ENCODE data around the gene GLS.

The GLS gene

DNA sequence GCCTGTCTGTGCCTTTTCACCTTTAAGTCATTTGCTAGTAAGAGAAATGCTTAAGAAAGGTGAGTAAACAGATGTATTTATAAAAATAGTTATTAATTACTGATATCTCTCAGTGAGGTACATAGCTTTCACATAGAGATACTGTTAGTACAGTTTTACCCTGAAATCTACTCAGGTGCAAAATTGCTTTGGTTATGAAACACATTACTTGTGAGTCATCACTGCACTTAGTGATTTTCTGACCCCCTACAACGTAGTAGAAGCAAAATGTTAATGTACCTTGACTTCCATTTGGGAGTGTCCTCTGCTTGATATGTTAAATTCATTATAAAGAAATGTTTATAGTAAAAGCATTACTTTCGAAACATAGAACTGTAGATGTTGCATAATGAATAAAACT is 6.5 kb downstream of the GLS start:
- no peak for DNase-seq

DNA sequence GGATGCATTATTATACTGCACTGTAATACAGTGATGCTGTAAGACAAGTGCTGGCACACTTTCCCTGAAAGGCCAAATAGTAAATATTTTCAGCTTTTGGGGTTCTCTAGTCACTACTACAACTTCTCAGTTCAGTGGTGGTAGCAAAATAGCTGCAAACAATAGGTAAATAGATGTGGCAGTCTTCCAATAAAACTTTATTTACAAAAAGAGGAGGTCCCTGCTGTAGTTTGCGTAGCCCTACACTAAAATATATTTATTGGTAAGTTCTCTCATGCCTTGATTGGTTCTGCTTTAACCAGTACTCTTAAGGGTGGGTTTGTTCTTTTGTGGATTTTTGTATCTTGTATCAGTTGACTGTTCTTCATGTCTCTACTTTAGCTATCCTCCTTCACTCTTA is 7.8 kb downstream of the GLS start:
- DNase-seq, result no peak

DNA sequence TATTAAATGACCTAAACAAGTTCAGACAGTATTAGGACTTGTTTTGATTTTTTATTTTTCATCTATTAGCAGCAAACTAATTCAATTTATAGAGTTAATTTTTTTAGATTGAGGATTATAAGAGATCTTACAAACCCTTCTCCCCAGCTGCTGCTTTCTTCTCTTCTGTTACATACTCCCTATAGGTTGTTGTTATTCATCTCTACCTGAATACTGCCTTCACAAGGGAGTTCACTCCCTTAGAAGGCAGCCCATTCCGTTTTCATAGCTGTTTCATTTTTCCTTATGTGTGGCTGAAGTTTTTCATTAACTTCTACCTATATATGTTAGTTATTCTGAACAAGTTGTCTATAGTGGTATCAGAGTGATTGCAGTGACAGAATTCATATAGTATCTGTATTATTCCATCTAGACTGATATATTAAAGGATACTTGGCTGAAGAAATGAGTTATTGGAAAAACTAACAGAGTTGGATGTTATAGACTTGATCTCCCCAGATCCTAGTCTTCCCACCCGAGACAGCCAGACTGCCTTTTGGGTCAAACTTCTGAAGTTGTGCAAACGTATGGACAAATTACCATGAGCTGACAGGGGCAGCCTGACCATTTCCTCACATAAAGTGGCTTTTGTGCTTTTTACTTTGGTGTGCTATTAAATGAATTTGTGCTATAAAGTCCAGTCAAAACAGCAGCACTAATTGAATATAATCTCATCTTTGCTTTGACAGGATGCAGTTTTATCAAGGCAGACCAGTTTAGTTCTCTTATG is 8.7 kb downstream of the GLS start:
- DNase-seq, result no peak

DNA sequence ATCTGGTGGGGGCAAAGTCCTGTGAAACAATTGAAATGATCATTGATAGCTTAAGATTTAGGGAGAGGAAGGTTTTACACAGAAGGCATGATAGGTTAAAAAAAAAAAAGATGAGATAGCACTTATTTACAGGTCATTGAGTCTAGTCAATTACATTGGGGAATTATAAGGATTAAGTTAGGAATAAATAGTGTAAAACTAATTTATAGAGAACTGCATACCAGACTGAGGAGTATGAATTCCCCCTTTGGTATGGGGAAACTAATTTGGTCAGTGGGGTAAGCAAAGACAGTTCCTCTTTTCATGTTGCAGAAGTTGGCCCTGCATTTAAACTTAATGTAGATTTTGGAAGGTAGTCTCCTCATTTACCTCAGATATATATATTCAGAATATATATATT is 10.8 kb downstream of the GLS start:
- DNase-seq, result no peak

DNA sequence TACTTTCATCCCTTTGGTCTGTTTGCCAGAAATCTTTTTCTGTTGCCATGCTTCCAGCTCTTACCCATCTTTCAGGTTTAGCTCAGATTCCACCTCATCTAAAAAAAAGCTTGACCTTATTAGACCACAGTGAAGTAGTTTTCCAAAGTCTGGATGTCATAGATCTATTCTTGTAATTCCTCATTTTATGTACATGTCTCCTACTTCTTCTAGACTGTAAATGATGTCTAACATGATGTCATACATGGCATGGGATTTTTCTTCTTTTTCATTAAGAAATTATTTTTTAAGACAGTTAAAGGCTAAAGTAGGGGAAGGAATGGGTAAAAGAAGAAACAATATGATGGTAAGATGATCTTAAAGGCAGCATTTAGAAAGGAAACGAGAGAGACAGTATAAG is 11.3 kb downstream of the GLS start:
- DNase-seq, result no peak

DNA sequence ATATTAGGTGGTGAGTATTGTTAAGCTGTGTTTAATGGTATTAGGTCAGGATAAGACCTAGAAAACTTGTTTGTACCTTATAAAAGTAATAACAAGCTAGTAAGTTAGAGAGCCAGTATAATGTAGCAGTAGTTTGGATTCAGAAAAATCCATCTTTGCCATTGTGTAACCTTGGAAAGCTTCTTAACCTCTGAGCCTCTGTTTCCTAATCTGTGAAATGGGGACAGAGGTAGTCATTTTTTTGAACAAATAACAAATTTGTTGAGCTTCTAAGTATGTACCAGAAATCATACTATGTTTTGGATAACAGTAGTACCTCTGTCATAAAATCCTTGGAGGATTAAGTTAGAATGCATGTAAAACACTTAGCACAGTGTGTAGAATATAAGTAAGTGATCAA is 12.5 kb downstream of the GLS start:
- DNase-seq, result no peak

DNA sequence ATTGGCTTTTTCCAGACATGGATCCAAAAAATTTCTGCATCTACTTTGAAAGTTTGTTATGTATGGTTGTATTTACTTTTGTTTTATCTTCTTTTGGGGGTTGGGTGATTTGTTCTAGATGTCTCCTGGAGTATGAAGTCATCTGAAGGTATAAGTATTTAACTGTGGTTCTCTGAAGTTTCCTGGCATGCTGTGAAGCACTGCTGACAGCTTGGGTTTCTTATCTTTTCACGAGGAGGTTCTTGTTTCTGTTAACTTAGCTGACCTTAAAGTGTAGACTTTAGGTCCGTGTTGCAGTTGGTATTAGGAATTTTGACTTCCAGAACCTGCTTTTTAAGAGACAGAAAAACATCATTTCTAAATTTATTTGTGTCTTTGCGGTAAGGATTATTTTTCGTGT is 15.9 kb downstream of the GLS start:
- DNase-seq, result no peak

DNA sequence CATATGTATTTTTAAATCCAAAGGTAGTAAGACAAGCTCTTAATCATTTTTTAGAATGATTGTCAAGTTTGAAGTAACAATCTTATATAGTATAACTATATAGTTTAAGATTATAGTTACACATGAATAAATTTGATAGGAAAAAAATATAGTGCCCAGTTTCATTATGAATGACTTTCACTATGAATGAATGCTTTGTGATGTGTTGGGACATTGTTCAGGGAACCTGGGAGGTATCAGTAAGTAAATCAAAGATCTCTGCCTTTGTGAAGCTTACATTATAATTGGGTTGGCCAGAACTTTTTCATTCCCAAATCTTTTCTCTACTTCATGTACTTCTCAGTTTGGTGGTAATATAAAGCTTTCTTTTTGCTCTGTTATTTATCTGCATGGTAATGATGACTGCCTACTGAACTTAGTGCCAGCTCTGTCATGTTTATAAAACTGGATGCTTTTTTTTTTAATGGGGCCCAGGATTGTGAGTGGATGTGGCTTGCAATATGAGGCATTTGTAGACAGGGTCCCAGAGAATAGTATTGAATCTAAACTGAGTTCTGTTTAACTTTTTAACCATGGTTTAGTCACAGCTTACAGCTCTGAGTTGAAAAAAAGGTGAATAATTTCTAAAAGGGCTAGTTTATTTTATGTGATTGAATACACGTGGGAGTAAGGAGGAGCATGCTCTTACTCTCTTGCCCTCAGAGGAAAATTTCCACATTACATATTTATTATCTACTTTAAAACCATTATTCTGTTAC is 23.3 kb downstream of the GLS start:
- DNase-seq, result no peak

DNA sequence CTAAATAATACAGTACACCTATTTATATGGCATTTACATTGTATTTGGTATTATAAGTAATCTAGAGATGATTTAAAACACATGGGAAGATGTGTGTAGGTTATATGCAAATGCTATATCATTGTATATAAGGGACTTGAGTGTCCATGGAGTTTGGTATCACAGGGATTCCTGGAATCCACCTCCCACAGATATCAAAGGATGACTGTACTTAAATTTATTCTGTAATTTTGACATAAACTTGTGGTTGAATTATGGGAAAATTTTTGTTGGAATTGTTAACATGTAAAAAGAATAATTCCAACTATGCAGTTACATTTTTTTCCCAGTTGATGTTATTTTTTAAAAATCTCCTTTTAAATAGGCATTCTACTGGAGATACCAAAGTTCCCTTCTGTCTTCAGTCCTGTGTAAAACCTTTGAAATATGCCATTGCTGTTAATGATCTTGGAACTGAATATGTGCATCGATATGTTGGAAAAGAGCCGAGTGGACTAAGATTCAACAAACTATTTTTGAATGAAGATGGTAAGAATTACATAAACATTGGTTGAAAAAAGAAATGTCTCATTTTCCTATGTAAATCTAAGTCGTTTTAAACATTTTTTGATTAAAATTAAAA is 24.1 kb downstream of the GLS start:
- DNase-seq, result no peak

DNA sequence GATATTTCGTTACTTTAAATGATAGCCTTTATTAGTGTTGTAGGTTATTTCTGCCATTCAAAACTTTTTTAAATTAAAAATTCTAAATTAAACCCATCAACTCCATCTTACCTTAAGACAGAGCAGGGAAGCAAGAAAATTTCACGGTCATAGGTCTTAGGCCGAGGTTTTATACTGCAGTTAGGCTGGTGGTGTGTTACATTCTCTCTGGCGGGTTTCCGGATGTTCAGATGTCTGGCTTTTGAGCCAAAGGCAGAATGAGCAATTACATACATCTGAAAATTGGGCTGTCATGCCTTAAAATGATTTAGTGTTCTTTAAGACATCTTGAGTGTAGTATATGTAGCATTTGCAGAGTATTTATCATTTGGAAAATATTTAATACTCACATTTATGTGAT is 27.9 kb downstream of the GLS start:
- no peak for DNase-seq

DNA sequence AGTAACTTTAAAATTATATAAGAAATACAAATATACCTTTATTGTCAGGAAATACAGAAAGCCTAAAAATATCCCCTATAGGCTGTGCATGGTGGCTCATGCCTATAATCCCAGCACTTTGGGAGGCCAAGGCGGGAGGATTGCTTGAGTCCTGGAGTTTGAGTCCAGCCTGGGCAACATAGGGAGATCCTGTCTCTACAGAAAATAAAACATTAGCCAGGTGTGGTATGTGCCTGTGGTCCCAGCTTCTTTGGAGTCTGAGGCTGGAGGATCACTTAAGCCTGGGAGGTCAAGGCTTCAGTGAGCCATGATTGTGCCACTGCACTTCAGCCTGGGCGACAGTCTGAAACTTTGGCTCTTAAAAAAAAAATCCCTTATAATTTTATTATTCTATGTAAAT is 29.1 kb downstream of the GLS start:
- no peak for DNase-seq

DNA sequence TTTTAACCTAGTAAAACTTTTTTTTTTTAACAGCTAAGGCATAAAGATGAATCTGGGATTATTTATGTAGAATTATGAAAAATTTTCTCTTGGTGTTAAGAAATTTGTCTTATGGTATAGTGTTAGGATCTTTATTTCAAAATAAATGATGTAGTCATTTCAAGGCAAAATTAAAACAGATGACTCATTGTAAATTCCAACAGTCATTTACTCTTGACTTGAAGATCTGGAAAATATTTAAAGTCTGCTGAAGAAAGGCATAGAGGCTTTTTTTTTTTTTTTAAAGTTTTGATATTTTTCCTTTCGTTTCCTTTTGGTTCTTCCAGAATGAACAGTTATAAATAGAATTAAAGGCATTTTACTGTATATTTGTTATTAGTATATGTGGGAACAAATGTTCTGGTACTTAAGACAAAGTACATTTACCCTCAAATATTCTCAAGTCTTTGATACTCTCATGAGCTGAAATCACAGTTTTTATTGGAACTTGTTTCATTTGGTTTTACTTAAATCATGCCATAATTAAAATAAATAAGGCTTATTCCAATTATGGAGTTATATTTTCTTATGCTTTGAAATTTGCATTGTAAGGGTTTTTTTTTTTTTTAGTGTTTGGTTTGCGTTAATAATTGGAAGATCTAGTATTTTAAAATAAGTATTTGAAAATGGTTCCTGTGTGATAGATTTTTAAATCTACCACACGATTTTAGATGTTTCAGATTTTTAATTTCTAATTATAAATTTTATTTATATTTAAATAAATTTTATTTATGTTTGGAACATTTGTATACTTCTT is 29.9 kb downstream of the GLS start:
- no peak for DNase-seq

DNA sequence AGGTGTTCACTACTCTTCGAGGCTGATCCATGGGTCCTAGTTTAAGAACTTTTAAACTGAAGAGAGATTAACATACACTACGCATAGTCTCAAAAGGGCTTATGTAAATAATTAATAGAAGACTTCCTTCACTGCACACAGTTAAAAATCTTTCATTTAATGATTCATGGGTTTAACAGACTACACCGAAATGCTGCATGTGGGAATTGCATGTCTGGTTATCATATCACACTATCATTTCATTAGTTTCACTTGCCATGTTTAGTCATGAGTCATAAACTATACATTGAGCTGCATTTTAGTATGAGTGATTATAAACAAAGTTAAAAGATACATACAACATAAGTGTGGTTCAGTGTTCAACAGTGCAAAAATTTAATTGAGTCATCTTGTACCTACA is 31.2 kb downstream of the GLS start:
- no peak for DNase-seq

DNA sequence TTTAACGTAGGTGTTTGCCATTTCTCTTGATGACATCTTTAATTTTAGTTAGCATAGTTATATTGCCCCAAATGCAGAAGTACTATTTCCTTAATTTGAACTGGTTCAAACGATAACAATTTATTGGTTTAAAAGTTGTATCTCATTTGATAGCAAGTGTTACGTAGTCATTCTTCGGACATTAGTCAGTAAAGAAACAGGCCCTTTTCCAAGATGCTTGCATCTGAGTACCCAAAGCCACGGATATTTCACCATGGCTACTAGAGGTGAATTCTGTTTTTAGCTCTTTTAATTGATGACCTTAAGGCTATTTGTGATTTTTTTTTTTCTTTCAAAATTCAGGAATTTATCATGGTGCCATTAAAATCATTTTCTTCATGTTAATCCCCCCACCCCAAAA is 32.1 kb downstream of the GLS start:
- DNase-seq, result no peak

DNA sequence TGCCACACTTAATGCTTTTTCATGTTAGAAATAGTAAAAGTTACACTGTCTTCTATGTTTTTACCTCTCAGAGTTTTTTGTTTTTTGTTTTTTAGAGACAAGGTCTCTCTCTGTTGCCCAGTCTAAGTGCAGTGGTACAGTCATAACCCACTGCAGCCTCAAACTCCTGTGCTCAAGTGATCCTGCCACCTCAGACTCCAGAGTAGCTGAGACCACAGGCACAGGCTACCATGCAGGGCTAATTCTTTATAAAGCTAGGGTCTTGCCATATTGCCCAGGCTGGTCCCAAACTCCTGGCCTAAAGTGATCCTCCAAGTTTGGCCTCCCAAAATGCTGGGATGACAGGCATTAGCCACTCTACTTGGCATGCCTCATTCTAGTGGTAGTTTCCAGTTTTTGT is 33.1 kb downstream of the GLS start:
- no peak for DNase-seq

DNA sequence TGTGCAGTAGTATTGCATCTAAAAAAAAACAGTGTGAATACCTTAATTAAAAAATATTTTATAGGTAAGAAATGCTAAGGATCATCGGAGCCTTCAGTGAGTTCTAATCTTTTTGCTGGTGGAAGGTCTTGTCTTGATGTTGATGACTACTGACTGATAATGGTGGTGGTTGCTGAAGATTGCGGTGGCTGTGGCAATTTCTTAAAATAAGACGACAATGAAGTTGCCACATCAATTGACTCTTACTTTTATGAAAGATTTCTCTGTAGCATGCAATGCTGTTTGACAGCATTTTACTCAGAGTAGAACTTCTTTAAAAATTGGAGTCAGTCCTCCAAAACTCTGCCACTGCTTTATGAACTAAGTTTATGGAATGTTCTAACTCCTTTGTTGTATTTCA is 36.2 kb downstream of the GLS start:
- no peak for DNase-seq

DNA sequence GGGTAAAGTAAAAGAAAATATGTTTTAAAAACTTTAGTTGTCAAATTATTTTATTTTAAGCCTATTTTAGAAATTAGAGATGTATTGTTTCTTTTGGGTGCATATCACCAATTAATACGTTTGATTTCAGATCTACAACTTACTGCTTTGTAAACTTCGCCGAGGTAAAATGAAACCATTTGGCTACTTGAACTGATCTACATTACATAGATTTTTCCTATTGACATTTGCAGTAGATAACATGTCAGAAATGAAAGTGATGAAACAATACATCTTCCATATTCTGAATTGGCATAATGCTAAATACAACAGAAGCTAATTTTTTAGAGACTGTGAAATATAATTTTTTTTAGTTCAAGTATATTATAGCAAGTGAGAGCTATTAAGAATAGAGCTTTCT is 39.5 kb downstream of the GLS start:
- no peak for DNase-seq

DNA sequence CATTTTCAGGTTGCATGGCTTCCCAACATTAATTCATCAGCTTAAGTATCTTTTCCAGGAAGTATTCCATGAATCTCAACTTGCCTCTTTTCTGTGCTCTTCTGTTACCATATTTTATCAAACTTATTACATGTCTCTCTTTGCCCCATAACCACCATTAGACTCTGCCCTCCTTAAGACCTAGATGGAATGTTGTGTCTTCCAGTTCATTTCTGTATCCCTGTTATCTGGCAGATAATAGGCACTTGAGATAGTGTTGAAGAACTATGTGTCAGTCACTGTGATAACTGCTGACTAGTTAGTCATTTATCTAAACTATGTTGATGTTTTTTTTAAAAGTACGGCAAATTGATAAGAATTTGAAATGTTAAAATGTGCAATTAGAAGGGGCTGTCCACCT is 41.8 kb downstream of the GLS start:
- DNase-seq, result no peak

DNA sequence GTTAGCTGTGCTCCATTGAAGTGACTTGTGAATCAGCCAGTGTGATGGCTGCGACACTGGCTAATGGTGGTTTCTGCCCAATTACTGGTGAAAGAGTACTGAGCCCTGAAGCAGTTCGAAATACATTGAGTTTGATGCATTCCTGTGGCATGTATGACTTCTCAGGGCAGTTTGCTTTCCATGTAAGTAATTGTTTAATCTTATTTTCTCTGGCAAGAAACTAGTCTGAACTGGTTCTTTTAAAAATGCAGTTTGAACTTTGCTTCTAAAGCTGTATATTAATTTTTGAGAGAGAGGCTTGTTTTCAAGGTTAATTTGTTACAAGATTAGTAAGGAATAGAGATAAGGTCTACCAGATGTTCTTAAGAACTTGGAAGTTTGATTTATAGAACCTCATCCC is 46.7 kb downstream of the GLS start:
- no peak for DNase-seq

DNA sequence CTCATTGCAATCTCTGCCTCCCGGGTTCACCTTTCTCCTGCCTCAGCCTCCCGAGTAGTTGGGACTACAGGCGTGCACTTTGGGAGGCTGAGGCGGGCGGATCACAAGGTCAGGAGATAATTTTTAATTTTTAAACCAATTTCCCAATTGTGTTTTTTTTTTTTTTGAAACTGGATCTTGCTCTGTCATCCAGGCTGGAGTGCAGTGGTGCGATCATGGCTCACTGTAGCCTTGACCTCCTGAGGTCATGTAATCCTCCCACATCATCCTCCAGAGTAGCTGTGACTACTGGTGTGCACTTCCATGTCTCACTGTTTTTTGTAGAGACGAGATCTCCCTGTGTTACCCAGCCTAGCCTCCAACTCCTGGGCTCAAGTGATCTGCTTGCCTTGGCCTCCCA is 49.3 kb downstream of the GLS start:
- no peak for DNase-seq

DNA sequence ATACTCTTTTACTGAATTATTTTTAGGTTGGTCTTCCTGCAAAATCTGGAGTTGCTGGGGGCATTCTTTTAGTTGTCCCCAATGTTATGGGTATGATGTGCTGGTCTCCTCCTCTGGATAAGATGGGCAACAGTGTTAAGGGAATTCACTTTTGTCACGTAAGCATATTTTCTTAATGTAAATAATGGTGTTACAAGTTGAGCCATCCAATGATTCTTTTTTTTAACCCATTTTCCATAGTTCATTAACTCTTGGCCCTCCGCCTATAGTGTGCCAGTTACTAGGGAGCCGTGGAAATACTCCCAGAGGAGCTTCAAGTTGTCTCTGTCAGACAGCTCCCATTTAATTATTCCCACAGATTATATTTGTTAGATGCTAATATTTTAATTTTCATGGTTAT is 49.8 kb downstream of the GLS start:
- no peak for DNase-seq

DNA sequence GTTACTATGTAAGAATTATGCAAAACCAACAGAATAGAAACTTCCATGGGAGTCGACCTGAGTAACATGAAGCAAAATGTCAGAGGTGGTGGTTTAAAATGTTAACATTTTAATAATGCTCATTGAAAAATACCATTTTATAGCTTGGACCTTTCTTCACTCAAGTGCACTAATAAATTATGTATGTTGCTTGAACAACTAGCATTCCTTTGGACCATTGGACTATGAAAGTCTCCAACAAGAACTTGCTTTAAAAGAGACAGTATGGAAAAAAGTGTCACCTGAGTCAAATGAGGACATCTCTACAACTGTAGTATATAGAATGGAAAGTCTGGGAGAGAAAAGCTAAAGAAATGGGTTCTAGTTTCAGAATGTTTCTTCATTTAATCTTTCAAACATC is 51.9 kb downstream of the GLS start:
- no peak for DNase-seq

DNA sequence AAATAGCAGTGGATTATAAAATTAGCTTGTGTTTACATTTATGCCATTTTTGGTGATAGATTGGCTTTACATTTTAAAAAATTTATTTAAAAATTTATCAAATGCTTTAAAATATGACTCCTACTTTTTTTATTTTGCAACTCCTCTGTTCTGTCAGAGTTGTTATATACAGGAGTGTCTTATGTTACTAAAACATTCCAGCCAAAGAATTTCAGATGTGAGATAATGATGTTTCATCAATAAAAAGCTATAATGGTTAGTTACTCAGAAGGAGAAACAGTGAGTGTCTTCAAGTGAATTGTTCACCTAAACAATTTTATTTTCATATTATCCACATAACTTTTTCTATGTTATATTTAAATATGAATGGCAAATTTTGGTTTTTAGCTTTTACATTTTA is 52.7 kb downstream of the GLS start:
- no peak for DNase-seq

DNA sequence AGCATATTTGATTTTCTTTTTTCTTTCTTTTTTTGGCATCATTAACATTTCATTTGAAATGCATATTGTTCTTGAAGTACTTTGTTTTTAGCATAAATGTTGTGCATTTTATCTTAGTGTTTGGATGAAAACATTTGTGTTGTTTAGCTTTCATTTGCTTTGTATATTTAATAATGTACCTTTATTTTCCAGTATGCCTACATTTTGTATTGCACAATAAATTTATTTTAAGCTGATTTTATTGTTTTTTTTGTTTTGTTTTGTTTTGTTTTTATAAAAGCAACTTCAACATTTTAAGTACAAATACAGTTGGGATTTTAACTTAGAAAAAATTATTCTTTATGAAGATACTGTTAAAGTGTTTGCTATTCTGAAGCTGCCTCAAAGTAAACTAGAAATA is 54.4 kb downstream of the GLS start:
- DNase-seq, result no peak
